GM19397 (cell line): ENCODE data around the gene NUFIP2.
"Not testable (repeated sequence)": the region's sequence is repeated elsewhere in the genome, so short reads cannot be mapped to it uniquely, and the experiment has no call there.

Experiments used
- ATAC-seq: cut with Tn5 transposase; IDR thresholded peaks from one replicate; pipeline ENCODE4 v1.9.1; 2021; ENCODE audit warnings: mild to moderate bottlenecking, moderate library complexity; ENCODE audit not compliant: unreplicated experiment

Gene NUFIP2

DNA sequence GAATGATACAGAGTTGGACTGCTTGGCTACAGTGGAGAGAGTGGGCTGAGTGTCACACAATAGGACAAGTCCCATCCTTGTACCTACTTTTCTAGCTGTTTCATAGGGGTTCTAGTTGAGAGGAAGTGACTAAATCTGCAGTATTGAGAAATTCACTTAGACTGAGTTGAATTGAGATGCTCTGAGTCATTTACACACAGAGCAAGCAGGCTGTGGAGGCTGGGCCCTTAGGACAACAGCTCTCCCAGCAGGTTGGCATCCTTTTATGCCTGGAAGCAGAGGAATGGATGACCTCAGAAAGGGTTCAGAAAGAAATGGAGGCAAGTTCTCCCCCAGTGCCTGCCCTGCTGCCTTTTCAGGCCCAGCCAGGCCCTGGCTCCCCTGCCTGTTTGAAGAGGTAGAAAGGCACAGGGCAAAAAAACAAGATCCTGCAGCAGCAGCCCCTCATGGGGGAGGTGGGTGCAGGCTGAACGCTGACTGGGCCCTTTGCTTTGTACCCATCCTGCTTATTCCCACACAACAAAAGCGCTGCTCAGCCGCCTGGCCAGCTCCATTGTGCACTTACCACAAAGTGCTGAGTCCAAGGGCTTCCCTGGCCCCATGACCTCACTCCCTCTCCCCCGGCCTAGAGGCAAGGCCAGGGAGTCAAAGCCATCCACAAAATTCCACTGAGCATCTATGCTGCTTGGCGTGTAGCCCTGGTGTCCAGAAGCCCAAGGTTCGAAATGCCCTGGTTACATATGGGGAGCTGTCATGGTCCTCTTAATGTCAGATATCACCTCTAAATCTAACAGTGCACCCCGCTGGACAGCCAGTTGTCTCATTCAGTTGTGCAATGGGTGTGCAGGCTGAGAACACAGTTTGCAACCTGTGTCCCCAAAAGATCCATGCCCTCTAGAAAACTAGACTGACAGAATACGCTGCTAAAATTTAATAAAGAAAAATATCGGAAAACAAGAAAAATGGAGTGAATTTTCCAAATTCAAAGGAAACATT, 52.7 kb downstream of the NUFIP2 start:
- no peak for ATAC-seq

DNA sequence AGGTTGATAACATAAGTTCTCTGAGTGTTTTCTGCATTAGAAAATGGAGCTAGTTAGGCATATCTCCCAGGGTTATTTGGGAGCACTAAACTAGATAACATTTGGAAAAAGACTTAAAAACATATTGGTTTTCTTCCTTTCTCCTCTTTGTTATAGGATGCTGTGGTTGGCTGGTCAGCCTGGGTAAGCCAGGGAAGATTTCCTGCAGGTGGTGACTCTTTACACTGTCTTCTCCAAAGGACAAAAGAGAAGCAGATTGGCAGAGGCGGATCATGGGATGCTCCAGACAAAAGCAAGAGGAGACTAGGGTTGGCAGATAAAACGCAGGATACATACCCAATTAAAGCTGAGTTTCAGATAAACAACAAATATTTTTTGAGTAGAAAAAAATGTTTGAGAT, 53.5 kb downstream of the NUFIP2 start:
- ATAC-seq, result no peak

DNA sequence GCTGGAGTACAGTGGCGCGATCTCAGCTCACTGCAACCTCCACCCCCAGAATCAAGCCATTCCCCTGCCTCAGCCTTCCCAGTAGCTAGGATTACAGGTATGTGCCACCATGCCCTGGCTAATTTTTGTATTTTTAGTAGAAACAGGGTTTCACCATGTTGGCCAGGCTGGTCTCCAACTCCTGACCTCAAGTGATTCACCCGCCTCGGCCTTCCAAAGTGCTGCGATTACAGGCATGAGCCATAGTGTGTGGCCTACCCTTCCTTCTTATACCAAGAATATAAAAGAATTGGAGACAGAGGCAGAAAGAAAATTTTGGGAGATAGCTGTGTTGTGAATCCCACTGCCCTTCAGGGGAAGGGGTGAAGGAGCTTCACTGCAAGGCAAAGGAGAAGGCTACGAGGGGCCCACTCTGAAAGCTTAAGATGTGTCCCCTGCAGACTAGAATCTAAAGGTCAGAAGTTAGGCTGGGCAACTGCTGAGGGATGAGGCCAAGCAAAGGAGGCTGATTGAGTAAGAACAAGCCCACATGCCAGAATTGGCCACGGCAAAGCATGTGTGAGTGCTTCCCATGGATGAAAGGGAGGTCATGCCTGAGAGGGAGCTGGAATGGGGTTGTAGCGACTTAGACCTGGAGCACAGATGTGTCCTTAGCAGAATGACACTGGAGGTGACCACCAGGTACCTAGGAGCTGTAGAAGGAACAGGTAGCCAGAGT, 55.7 kb downstream of the NUFIP2 start:
- ATAC-seq, result no peak

DNA sequence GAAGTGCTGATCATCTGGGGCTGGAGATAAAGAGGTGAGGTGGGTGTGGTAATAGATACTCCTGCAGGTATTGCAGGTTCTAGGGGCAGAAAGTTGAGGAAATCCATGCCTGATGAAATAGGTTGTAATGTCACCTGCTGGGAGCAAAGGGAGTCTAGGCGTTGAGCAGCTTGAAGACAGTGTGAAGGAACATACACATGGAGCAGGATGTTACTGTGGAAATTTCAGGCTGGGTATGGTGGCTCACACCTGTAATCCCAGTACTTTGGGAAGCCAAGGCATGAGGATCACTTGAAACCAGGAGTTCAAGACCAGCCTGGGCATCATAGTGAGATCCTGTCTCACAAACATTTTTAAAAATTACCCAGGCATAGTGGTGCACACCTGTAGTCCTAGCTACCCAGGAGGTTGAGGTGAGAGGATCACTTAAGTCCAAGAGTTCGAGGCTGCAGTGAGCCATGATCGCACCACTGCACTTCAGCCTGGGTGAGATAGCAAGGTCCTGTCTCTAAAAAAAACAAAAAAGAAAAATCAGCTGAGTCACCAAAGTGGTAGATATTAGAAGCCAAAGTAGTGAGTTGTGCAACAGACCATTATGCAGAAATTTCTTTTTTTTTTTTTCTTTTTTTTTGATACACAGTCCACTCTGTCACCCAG, 56.3 kb downstream of the NUFIP2 start:
- no peak for ATAC-seq

DNA sequence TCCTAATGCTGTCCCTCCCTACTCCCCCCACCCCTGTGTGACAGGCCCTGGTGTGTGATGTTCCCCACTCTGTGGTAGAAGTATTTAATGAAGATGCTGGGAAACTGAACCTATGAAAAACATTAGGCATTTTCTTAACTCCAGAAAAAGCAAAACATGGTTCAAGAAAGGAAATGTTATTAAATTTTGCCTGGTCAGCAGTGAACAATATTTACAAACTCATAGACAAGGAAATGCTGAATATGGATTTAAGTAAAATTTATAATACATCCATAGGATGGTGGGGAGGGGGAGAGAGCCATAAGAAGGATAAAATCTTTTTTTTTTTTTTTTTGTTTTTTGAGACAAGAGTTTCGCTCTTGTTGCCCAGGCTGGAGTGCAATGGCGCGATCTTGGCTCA, 58.0 kb downstream of the NUFIP2 start:
- ATAC-seq, result no peak

GRCh38 chr17:29234972-29235371, 59.0 kb downstream of the NUFIP2 start:
- ATAC-seq, result not testable (repeated sequence)

DNA sequence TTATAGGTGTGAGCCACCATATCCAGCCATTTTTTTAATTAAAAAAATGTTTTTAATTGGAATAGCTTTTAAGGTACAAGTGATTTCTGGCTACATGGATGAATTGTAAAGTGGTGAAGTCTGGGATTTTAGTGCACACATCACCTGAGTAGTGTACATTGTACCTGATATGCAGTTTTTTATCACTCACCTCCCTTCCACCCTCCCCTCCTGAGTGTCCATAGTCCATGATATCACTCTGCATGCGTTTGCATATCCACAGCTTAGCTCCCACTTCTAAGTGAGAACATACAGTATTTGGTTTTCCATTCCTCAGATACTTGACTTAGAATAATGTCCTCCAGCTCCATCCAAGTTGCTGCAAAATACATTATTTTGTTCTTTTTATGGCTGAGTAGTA, 60.6 kb downstream of the NUFIP2 start:
- no peak for ATAC-seq

DNA sequence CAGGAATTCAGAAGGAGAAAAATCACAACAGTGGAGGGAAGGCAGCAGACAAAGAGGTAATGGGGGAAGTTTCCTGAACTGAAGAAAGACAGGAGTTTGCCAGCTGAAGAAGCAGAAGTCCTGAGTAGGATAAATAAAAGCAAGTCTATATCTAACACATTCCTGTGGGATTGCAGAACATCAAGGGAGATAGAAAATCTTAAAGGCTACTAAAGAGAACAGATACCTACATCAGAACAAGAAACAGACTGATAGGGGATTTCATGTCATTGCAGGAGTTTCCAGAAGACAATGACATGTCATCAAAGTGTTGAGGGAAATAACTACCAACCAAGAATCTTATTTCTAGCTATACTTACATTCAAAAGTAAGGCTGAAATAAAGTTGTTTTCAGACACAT, 68.6 kb downstream of the NUFIP2 start:
- ATAC-seq, result no peak

DNA sequence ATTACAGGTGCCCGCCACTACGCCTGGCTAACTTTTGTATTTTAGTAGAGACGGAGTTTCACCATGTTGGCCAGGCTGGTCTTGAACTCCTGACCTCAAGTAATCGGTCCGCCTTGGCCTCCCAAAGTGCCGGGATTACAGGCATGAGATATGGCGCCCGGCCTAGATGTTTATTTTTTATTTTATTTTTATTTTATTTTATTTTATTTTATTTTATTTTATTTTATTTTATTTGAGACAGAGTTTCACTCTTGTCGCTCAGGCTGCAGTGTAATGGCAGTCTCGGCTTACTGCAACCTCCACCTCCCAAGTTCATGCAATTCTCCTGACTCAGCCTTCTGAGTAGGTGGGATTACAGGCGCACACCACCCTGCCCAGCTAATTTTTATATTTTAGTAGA, 72.6 kb downstream of the NUFIP2 start:
- not testable (repeated sequence) for ATAC-seq

DNA sequence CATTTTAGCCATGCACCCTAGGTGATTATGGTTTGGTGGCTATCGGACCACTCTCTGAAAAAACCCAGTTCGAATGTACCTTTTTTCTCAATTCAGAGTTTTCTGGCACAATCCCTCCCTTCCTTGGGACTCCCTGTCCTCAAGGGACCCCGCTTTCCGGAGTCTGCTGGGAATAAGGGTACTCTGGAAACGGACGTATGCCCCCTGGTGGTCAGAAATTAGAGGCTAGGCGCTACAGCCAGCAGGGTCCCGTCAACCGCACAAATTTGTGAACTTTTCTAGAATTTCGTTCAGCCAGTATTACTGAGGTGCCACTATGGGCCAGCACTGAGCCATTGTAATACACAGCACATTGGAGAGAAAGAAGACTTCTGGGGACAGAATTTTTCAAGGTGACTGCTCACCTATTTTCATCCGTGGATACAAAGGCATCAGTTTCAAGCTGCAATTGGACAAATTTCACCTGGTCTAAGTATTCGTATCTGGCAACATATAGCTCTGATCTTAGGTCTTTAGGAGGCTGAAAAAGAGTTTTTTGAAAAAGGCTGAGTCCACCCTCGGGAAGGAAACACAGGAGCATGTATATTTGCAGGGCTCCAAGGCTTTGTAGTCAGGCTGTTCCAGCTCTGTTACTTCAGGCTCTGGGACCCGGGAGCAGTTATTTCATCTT, 74.4 kb downstream of the NUFIP2 start:
- no peak for ATAC-seq

- ATAC-seq, result no peak
Measured at GRCh38 chr17:29216856-29217255, 77.1 kb downstream of the NUFIP2 start.

GRCh38 chr17:29216181-29216580, 77.8 kb downstream of the NUFIP2 start:
- no peak for ATAC-seq

DNA sequence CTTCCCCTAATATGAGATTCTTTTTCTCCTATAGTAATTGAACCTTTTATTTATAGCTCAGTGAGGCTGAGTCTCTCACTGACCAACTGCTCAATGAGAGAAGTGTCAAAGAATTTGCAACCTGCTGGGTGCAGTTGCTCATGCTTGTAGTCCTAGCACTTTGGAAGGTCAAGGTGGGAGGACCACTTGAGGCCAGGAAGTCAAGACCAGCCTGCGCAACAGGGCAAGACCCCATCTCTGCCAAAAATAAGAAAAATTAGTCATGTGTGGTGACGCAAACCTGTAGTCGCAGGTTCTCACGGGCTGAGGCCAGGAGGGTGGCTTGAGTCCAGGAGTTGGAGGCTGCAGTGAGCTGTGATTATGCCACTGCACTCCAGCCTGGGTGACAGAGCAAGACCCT, 78.2 kb downstream of the NUFIP2 start:
- no peak for ATAC-seq

- no peak for ATAC-seq
Measured at GRCh38 chr17:29215174-29215573, 78.8 kb downstream of the NUFIP2 start.

DNA sequence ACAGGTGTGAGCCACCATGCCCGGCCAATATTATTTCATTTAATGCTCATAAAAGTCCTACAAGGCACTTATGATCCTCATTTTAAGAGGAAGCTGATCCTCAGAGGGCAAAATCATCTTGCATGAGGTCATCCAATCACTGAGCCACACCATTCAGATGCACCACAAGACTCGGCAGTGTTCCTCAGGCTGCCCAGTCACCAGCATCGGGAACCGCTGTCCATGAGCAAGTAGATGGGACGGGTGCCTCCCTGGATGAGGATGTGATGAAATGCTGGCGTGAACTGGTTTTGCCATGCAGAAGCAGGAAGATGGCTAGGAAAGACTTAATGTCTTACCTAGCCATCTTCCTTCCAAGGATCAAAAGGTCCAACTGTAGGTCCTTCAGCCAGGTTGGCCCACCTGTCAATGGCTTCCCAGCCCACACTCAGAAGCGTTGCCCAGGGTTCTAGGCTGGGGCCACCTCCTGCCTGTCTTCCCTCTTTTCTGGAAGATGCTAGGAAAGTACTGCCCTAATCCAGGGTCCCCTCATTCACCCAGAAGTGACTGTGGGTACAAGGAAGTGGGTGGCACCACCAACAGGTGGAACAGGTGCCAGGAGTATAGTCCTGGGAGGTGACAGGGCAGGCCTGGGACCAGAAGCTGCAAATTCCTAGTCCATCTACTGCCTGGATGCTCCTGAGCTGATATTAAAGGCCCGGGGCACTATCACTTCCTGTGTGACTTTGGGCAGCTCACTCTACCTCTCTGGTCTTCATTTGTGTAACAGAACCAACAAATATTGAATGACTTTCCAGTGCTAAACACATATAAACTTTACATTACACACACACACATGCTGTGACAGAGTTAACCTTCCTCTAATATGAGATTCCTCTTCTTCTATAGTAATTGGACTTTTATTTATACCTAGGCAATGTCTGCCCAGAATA, 79.5 kb downstream of the NUFIP2 start:
- ATAC-seq, result no peak

- ATAC-seq, result no peak
Measured at GRCh38 chr17:29212681-29213121, 81.2 kb downstream of the NUFIP2 start.

- no peak for ATAC-seq
Measured at GRCh38 chr17:29212094-29212631, 81.8 kb downstream of the NUFIP2 start.

DNA sequence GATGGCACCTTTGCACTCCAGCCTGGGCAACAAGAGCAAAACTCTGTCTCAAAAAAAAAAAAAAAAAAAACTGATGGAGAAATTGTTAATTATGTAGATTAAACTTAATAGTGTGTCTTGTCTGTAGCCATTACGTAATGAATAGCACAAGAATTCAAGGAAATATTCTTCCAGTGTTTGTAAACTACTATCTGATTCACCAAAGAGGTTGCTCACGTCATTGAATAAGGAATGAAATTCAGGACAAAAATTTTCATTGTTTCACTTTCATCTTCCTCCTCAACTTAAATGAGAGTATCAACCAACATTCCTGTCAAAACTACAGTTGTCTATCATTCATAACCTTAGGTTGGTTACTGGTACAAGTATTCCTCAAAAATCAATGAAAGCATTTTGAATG, 83.1 kb downstream of the NUFIP2 start:
- ATAC-seq, result no peak

GRCh38 chr17:29209073-29209472, 84.9 kb downstream of the NUFIP2 start:
- ATAC-seq, result no peak

- ATAC-seq, result no peak
Measured at GRCh38 chr17:29207975-29208374, 86.0 kb downstream of the NUFIP2 start.
